ENCODE data around the gene DCST2. TPM values are rescaled to one million over a fixed set of nuclear protein-coding genes. Genes with fewer than 3 reads are reported as not detected.

Gene DCST2
- total RNA-seq, 1 experiment from 2014 or later = 0.18 TPM

GRCh38 chr1:155026154-155026553, 7.4 kb downstream of the DCST2 start:
- POLR2A ChIA-PET (ENCODE audit: unreplicated experiment) = no interaction called here
- ATAC-seq (no peak; the same call in 1 of the 2 replicates), DNase-seq (no peak)
- no peaks in the 10 kb centered on the region for H3K9me2 ChIP-seq (replicated peaks; ENCODE audit: low read length)
- TF ChIP-seq EZH2phosphoT487 (IDR thresholded peaks at IDR 0.05; ENCODE audit: borderline replicate concordance, low read length) (no peak), EZH2 (IDR thresholded peaks at IDR 0.05; ENCODE audit: low read length, unreplicated experiment) (no peak), CTCF (conservative IDR thresholded peaks at IDR 0.05; ENCODE audit: low read depth, low read length) (no peak)
- H3F3A ChIP-seq (ENCODE audit: low read length, unreplicated experiment) = no peaks in the 10 kb centered on the region
- no peaks in the 10 kb centered on the region for H3K27me3 ChIP-seq (ENCODE audit: low read length)
- no peak overlapping the region for H3K4me2 ChIP-seq (ENCODE audit: low read length)
- no peak overlapping the region for H3K4me3 ChIP-seq (ENCODE audit: low read length)
- no peaks in the 10 kb centered on the region for H3K79me2 ChIP-seq (ENCODE audit: low read length)
- no peaks in the 10 kb centered on the region for H3K9me3 ChIP-seq (ENCODE audit: low read length)
- no peaks in the 10 kb centered on the region for H4K20me1 ChIP-seq (ENCODE audit: low read length)
- CTCF ChIA-PET = interaction anchor here (0.7 kb wide), 1 partner anchor 8 kb away, joined by 3 read pairs; no protein-coding TSS in a partner anchor
- no peak overlapping the region for H3K9ac ChIP-seq (ENCODE audit: low read length)
- no peaks in the 10 kb centered on the region for H3K36me3 ChIP-seq (ENCODE audit: low read depth, low read length)
- peaks cover 7% of the 10 kb centered on the region for H3K4me1 ChIP-seq (ENCODE audit: insufficient read depth, low read length)
- no peak overlapping the region for H2AFZ ChIP-seq (ENCODE audit: low read length)
- intact Hi-C loops (cut with micrococcal nuclease) = no loop called here
- BruUV-seq (replicated peaks) = no TSS peak
- no peak overlapping the region for H3K27ac ChIP-seq (ENCODE audit: low read length)

- intact Hi-C loops (cut with micrococcal nuclease) = no loop called here
- Histone ChIP-seq H3K27ac (ENCODE audit: low read length) (no peak overlapping the region), H4K20me1 (ENCODE audit: low read length) (no peaks in the 10 kb centered on the region), H3K4me3 (ENCODE audit: low read length) (no peak overlapping the region), H3K36me3 (ENCODE audit: low read depth, low read length) (no peaks in the 10 kb centered on the region), H3F3A (ENCODE audit: low read length, unreplicated experiment) (no peaks in the 10 kb centered on the region), H3K4me1 (ENCODE audit: insufficient read depth, low read length) (peaks cover 7% of the 10 kb centered on the region), H3K9me2 (replicated peaks; ENCODE audit: low read length) (no peaks in the 10 kb centered on the region), H2AFZ (ENCODE audit: low read length) (no peak overlapping the region), H3K9me3 (ENCODE audit: low read length) (no peaks in the 10 kb centered on the region), H3K4me2 (ENCODE audit: low read length) (no peak overlapping the region), H3K79me2 (ENCODE audit: low read length) (no peaks in the 10 kb centered on the region), H3K27me3 (ENCODE audit: low read length) (no peaks in the 10 kb centered on the region), H3K9ac (ENCODE audit: low read length) (no peak overlapping the region)
- no peak for DNase-seq
- ChIA-PET CTCF (no interaction called here), POLR2A (ENCODE audit: unreplicated experiment) (no interaction called here)
- ATAC-seq = no peak
- TF ChIP-seq EZH2 (IDR thresholded peaks at IDR 0.05; ENCODE audit: low read length, unreplicated experiment) (no peak), EZH2phosphoT487 (IDR thresholded peaks at IDR 0.05; ENCODE audit: borderline replicate concordance, low read length) (no peak), CTCF (conservative IDR thresholded peaks at IDR 0.05; ENCODE audit: low read depth, low read length) (no peak)
- BruUV-seq (replicated peaks) = no TSS peak
Measured at GRCh38 chr1:155024315-155024714, 9.3 kb downstream of the DCST2 start.

GRCh38 chr1:155023627-155024026, 10.0 kb downstream of the DCST2 start:
- Histone ChIP-seq H3K36me3 (ENCODE audit: low read depth, low read length) (no peaks in the 10 kb centered on the region), H3F3A (ENCODE audit: low read length, unreplicated experiment) (no peaks in the 10 kb centered on the region), H3K4me2 (ENCODE audit: low read length) (no peak overlapping the region), H3K79me2 (ENCODE audit: low read length) (no peaks in the 10 kb centered on the region), H2AFZ (ENCODE audit: low read length) (no peak overlapping the region), H3K9me2 (replicated peaks; ENCODE audit: low read length) (no peaks in the 10 kb centered on the region), H3K9me3 (ENCODE audit: low read length) (no peaks in the 10 kb centered on the region), H3K27ac (ENCODE audit: low read length) (no peak overlapping the region), H3K4me3 (ENCODE audit: low read length) (no peak overlapping the region), H4K20me1 (ENCODE audit: low read length) (no peaks in the 10 kb centered on the region), H3K9ac (ENCODE audit: low read length) (no peak overlapping the region), H3K4me1 (ENCODE audit: insufficient read depth, low read length) (peaks cover 8% of the 10 kb centered on the region), H3K27me3 (ENCODE audit: low read length) (no peaks in the 10 kb centered on the region)
- TF ChIP-seq EZH2 (IDR thresholded peaks at IDR 0.05; ENCODE audit: low read length, unreplicated experiment) = no peak
- TF ChIP-seq EZH2phosphoT487 (IDR thresholded peaks at IDR 0.05; ENCODE audit: borderline replicate concordance, low read length) = no peak
- TF ChIP-seq CTCF (conservative IDR thresholded peaks at IDR 0.05; ENCODE audit: low read depth, low read length) = no peak
- intact Hi-C loops (cut with micrococcal nuclease) = no loop called here
- CTCF ChIA-PET = no interaction called here
- DNase-seq (no peak), ATAC-seq (no peak)
- no TSS peak for BruUV-seq (replicated peaks)
- POLR2A ChIA-PET (ENCODE audit: unreplicated experiment) = no interaction called here

Measured in PC-3 (cell line).